Activated T-helper 2 cell treated with anti-CD3 and anti-CD28 coated beads, Interferon-gamma antibody, Interleukin-2, Interleukin-4, amounts not matched to agents 10 μg/mL and 5 μg/mL and 100 μg/mL, durations not matched to agents 14 hours and 24 hours and 36 hours (primary cell): ENCODE data around the gene CPN2. TPM values are rescaled to one million over a fixed set of nuclear protein-coding genes. Genes with fewer than 3 reads are reported as not detected.

Experiments
- DNase-seq: peaks from one replicate; pipeline ENCODE4 v3.0.0; 2021; ENCODE audit warnings: low spot score
- H3K27ac Mint-ChIP-seq: one replicate; pipeline ENCODE4 v1.8.0; 2021; ENCODE audit warnings: mixed read lengths
- H3K27me3 Mint-ChIP-seq: one replicate; pipeline ENCODE4 v1.8.0; 2021; ENCODE audit warnings: low read depth, mixed read lengths
- H3K36me3 Mint-ChIP-seq: one replicate; pipeline ENCODE4 v1.8.0; 2021; ENCODE audit warnings: low read depth, mixed read lengths
- H3K4me1 Mint-ChIP-seq: one replicate; pipeline ENCODE4 v1.8.0; 2021; ENCODE audit warnings: low read depth, mixed read lengths
- H3K4me3 Mint-ChIP-seq: one replicate; pipeline ENCODE4 v1.8.0; 2021; ENCODE audit warnings: low read depth, mild to moderate bottlenecking, moderate library complexity, mixed read lengths
- H3K9me3 Mint-ChIP-seq: one replicate; pipeline ENCODE4 v1.8.0; 2021; ENCODE audit warnings: mixed read lengths
- intact Hi-C: fragments of 100-400 bp; cut with micrococcal nuclease; formaldehyde crosslinking; loops from one replicate; pipeline ENCODE4 v1.15.1; 2023
- total RNA-seq: library from RNA; stranded (reverse); gene quantifications from 2 replicates; pipeline ENCODE4 v1.2.3, GENCODE V29; 2022

Gene CPN2
- total RNA-seq, 1 donor from 2014 or later = not detected

DNA sequence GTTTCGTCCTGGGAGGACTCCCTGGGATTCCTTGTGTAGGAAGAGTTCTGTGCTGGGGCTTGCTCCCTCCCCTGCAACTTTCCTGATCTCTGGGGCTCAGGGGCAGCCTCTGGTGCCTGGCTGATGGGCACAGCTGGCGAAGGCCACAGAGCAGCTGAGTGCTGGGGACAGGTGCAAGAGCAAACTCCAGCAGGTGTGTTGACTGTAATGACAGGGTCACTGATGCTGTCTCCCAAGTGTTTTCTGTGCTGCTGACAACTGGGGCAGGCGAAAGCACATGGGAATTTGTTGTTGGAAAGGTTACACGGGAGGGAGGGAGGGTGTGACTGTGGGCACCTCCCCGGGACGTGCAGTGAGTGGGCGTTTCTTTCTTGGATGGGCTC is 21.6 kb downstream of the CPN2 start:
- H3K4me1 Mint-ChIP-seq = peaks cover 8% of the 10 kb centered on the region
- intact Hi-C loops = no loop called here
- no peaks in the 10 kb centered on the region for H3K9me3 Mint-ChIP-seq
- H3K27ac Mint-ChIP-seq = no peak overlapping the region
- H3K4me3 Mint-ChIP-seq = no peak overlapping the region
- no peaks in the 10 kb centered on the region for H3K36me3 Mint-ChIP-seq
- DNase-seq = no peak
- H3K27me3 Mint-ChIP-seq = peaks cover 18% of the 10 kb centered on the region

DNA sequence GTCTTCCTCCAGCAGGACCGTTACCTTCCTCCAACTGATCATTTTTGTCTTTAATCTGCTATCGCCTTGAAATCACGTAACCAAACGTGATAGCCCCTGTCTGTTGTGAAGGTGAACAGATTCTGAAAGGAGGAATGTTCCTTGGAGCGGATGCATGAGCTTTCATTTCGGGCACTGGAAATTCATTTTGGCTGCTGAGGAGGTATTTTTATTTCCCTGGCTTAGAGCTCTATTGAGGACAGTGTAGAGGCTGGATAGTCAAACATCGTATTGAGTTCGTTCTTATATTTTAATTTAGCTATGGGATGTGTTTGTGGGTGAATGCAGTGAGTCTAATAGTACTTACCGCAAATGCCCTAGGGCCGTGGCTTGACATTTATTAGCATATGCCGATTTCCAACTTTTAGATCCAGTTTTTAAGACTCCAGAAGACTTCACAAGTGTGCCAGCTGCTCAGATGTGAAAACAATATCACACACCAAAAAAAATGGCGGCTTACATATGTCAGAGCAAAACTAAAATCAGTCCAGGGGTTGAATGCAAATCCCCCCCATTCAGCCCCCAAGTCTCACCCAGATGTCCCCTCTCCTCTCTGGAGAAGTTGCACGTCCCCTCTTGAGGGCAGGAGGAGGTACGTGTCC is 22.1 kb downstream of the CPN2 start:
- intact Hi-C loops = no loop called here
- Mint-ChIP-seq H3K27ac (no peak overlapping the region), H3K9me3 (no peaks in the 10 kb centered on the region), H3K36me3 (no peaks in the 10 kb centered on the region), H3K4me3 (no peak overlapping the region), H3K27me3 (peaks cover 16% of the 10 kb centered on the region), H3K4me1 (peaks cover 7% of the 10 kb centered on the region)
- DNase-seq = no peak

DNA sequence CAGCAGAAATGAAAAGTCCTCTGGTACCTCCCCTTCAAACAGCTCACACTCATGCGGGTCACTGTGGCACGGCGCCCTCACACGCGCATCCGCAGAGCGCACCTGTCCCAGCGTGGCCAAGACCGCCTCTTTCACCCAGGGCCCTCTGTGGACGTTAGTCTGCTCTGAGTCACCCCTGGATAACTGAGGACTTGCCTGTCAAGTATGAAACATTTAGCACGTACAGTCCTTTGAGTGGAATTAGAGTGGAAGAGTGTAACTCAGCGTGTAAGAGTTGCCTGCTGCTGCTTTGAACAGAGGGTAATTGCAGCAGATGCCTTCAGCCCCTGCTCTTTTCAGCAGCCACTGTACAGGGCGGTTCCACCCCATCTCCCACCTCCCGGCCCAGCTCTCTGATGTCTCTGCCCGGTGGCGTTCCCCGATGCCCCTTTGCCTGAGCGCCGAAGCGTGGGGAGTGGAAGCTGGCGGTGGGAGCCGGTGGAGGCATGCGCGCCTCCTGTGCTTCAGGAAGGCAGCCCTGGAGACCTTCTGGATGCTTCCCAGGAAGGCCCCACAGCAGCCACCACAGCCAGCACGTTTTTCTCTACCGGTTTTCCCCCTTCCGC is 23.0 kb downstream of the CPN2 start:
- peaks cover 4% of the 10 kb centered on the region for H3K4me1 Mint-ChIP-seq
- H3K36me3 Mint-ChIP-seq = no peaks in the 10 kb centered on the region
- intact Hi-C loops = no loop called here
- H3K27ac Mint-ChIP-seq = no peak overlapping the region
- DNase-seq = peak; percentile 32
- H3K4me3 Mint-ChIP-seq = no peak overlapping the region
- H3K27me3 Mint-ChIP-seq = peaks cover 14% of the 10 kb centered on the region
- H3K9me3 Mint-ChIP-seq = no peaks in the 10 kb centered on the region

DNA sequence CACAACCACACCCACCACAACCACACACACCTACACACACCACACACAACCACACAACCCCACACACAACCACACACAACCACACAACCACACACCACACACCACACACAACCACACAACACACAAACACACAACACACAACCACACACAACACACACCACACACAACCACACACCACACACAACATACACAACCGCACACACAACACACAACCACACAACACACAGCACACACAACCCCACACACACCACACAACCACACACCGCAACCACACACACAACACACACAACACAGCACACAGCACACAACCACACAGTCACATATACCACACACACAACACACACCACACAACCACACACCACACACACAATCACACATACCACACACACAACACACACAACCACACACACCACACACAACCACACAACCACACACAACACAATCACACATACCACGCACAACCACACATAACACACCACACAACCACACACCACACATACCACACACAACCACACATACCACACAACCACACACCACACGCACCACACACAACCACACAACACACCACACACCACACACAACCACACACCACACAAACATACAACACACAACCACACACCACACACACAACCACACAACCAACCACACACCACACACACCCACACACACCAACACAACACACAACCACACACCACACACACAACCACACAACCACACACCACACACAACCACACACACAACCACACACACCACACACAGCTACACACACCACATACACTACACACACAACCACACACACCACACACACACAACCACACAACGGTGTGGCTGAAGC is 23.7 kb downstream of the CPN2 start:
- peaks cover 10% of the 10 kb centered on the region for H3K27me3 Mint-ChIP-seq
- DNase-seq = no peak
- H3K36me3 Mint-ChIP-seq = no peaks in the 10 kb centered on the region
- intact Hi-C loops = no loop called here
- no peaks in the 10 kb centered on the region for H3K9me3 Mint-ChIP-seq
- H3K4me3 Mint-ChIP-seq = no peak overlapping the region
- H3K27ac Mint-ChIP-seq = no peak overlapping the region
- H3K4me1 Mint-ChIP-seq = peaks cover 5% of the 10 kb centered on the region

DNA sequence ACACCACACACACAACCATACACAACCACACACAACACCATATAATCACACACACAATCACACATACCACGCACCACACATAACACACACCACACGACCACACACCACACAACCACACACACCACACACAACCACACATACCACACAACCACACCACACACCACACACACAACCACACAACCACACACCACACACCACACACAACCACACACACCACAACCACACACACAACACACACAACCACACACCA is 24.2 kb downstream of the CPN2 start:
- intact Hi-C loops = no loop called here
- Mint-ChIP-seq H3K36me3 (no peaks in the 10 kb centered on the region), H3K4me3 (no peak overlapping the region), H3K4me1 (peaks cover 5% of the 10 kb centered on the region), H3K27me3 (peaks cover 14% of the 10 kb centered on the region), H3K9me3 (no peaks in the 10 kb centered on the region), H3K27ac (no peak overlapping the region)
- no peak for DNase-seq

DNA sequence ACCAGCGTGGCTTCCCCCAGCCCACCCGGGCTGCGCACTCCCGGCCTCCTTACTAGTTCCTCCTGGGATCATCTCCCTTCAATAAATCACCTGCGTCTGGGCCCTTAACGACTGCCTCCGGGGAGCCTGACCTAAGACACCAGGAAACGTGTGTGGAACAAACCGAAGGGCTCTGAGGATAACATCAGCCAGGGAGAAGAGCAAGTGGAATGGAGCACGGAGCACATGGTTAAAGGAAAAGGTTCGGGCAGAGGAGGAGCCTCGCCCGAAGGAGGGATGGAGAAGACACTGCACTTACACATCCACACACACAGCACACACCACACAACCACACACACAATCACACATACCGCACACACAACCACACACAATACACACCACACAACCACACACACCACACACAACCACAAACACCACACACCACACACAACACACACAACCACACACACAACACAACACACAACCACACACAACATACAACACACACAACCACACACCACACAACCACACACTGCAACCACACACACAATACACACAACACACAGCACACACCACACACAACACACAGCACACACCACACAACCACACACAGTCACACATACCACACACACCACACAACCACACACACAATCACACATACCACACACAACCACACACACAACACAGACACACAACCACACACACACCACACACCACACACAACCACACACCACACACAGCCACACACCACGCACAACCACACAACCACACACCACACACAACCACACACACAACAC is 24.7 kb downstream of the CPN2 start:
- no peak for DNase-seq
- Mint-ChIP-seq H3K36me3 (no peaks in the 10 kb centered on the region), H3K4me1 (peaks cover 5% of the 10 kb centered on the region), H3K9me3 (no peaks in the 10 kb centered on the region), H3K4me3 (no peak overlapping the region), H3K27ac (no peak overlapping the region), H3K27me3 (peaks cover 12% of the 10 kb centered on the region)
- intact Hi-C loops = no loop called here

DNA sequence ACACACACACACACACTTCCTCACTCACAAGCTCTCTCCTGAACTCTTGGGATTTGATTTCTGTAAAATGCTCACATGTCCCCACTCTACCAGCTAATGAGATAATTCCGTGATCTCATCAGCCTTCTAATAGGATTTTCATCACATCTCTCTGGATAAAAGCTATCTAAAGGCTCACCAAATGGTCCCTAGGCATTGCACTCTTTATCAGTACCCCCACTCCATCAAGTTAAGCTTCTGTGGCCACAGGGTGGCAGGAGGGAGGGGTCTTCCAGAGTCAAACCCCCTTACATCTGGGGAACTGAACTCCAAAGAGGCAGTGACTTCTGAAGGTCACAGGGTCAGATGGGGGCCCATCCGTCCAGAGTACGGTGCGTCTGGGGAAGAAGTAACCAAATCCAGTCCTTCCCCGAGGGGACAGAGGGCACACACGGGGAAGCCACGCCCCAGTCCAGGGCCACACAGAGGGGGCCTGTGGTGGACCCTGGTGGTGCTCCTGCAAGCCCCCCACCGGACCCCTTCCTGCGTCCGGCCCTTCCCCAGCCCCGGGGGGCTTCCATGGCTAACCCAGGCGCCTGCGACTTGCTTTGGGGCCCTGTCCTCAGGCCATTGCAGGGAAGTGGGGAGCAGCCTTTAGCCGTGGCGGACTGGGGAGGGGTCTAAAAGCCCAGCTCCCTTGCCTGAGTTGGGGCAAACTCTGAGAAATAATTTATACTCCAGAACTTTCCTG is 25.5 kb downstream of the CPN2 start:
- peaks cover 13% of the 10 kb centered on the region for H3K27me3 Mint-ChIP-seq
- intact Hi-C loops = loop anchor here (2.0 kb wide), 1 partner anchor 17 kb away; no protein-coding TSS in a partner anchor
- no peak for DNase-seq
- H3K9me3 Mint-ChIP-seq = no peaks in the 10 kb centered on the region
- H3K27ac Mint-ChIP-seq = no peak overlapping the region
- no peak overlapping the region for H3K4me3 Mint-ChIP-seq
- peaks cover 5% of the 10 kb centered on the region for H3K4me1 Mint-ChIP-seq
- no peaks in the 10 kb centered on the region for H3K36me3 Mint-ChIP-seq

GRCh38 chr3:194324823-194325327 is 26.3 kb downstream of the CPN2 start:
- Mint-ChIP-seq H3K36me3 (no peaks in the 10 kb centered on the region), H3K9me3 (peaks cover under 1% of the 10 kb centered on the region), H3K4me3 (no peak overlapping the region), H3K27ac (no peak overlapping the region), H3K4me1 (peaks cover 5% of the 10 kb centered on the region), H3K27me3 (peaks cover 14% of the 10 kb centered on the region)
- intact Hi-C loops = loop anchor here (2.0 kb wide), 1 partner anchor 16 kb away; no protein-coding TSS in a partner anchor
- no peak for DNase-seq

GRCh38 chr3:194323785-194324735 is 27.1 kb downstream of the CPN2 start:
- no peak overlapping the region for H3K27ac Mint-ChIP-seq
- no peak overlapping the region for H3K4me3 Mint-ChIP-seq
- peaks cover 9% of the 10 kb centered on the region for H3K9me3 Mint-ChIP-seq
- peaks cover 5% of the 10 kb centered on the region for H3K4me1 Mint-ChIP-seq
- DNase-seq = no peak
- H3K27me3 Mint-ChIP-seq = peaks cover 22% of the 10 kb centered on the region
- H3K36me3 Mint-ChIP-seq = no peaks in the 10 kb centered on the region
- intact Hi-C loops = loop anchor here (2.0 kb wide), 1 partner anchor 15 kb away; no protein-coding TSS in a partner anchor

DNA sequence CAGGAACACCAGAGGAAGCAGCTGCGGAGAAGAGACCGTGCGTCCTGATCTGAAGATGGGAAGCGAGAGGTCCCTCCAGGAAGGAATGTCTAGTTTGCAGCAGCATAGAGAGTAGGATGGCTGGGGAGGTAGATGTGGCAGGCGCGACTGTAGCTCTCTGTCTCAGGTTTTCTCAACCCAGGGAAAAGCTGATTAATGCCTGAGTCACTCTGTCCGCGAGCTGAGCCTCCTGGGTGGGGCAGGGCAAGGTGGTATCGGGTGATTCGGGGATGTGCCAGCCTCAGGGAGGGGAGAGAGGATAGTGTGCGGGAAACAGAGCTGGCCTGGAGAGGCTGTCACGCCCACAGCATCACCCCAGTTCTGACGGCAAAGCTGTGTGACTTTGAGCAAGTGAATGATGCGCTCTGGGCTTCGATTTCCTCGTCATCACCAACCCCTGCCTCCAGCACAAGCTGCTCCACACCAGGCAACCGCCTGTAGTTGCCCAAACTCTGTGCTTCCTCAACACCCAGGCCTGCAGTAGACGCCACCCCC is 28.4 kb downstream of the CPN2 start:
- H3K36me3 Mint-ChIP-seq = no peaks in the 10 kb centered on the region
- H3K4me1 Mint-ChIP-seq = peaks cover 5% of the 10 kb centered on the region
- intact Hi-C loops = no loop called here
- no peak for DNase-seq
- no peak overlapping the region for H3K4me3 Mint-ChIP-seq
- H3K27ac Mint-ChIP-seq = no peak overlapping the region
- peaks cover 27% of the 10 kb centered on the region for H3K27me3 Mint-ChIP-seq
- H3K9me3 Mint-ChIP-seq = peaks cover 14% of the 10 kb centered on the region
